Measurements from ENCODE around the gene MARCHF10.
"Not testable (repeated sequence)": the region's sequence is repeated elsewhere in the genome, so short reads cannot be mapped to it uniquely, and the experiment has no call there.

The MARCHF10 gene

GRCh38 chr17:62807812-62808575 lies at the start of gene MARCHF10:
TSS of gene MARCHF10 (minus strand) at chr17:62808314. CDS start at chr17:62801735, 6,579 bp downstream.
- DNase-seq, result peak; percentile 55

- DNase-seq, result no peak
Observed at GRCh38 chr17:62857526-62857925, 49.4 kb upstream of the MARCHF10 start.

GRCh38 chr17:62856594-62856993 lies 48.5 kb upstream of the MARCHF10 start:
- no peak for DNase-seq

- no peak for DNase-seq
Observed at GRCh38 chr17:62855156-62855555, 47.0 kb upstream of the MARCHF10 start.

- DNase-seq, result no peak
Observed at GRCh38 chr17:62854098-62854680, 46.1 kb upstream of the MARCHF10 start.

- DNase-seq, result no peak
Observed at GRCh38 chr17:62852195-62852594, 44.1 kb upstream of the MARCHF10 start.

GRCh38 chr17:62849591-62850415 lies 41.7 kb upstream of the MARCHF10 start:
- not testable (repeated sequence) for DNase-seq

- DNase-seq, result no peak
Observed at GRCh38 chr17:62848334-62848733, 40.2 kb upstream of the MARCHF10 start.

GRCh38 chr17:62847426-62847825 lies 39.3 kb upstream of the MARCHF10 start:
- no peak for DNase-seq

- DNase-seq, result no peak
Observed at GRCh38 chr17:62840871-62841270, 32.8 kb upstream of the MARCHF10 start.

- not testable (repeated sequence) for DNase-seq
Observed at GRCh38 chr17:62833816-62834215, 25.7 kb upstream of the MARCHF10 start.

- DNase-seq, result no peak
Observed at GRCh38 chr17:62832405-62832804, 24.3 kb upstream of the MARCHF10 start.

GRCh38 chr17:62831066-62831465 lies 23.0 kb upstream of the MARCHF10 start:
- not testable (repeated sequence) for DNase-seq

GRCh38 chr17:62827746-62828485 lies 19.8 kb upstream of the MARCHF10 start:
- no peak for DNase-seq

GRCh38 chr17:62826956-62827355 lies 18.8 kb upstream of the MARCHF10 start:
- DNase-seq, result no peak

GRCh38 chr17:62825182-62825581 lies 17.1 kb upstream of the MARCHF10 start:
- DNase-seq, result no peak

GRCh38 chr17:62824290-62825131 lies 16.4 kb upstream of the MARCHF10 start:
- no peak for DNase-seq

GRCh38 chr17:62823111-62823893 lies 15.2 kb upstream of the MARCHF10 start:
- DNase-seq, result no peak

- no peak for DNase-seq
Observed at GRCh38 chr17:62822080-62822904, 14.2 kb upstream of the MARCHF10 start.

All from right forelimb (tissue), 1 donor.